Measurements from ENCODE around the gene DPP9. TPM values are rescaled to one million over a fixed set of nuclear protein-coding genes. Genes with fewer than 3 reads are reported as not detected.

DPP9 gene
- total and polyA plus RNA-seq, 2 of the 8 experiments (the other 6 are each of a cell fraction or from before 2014, with no cell fraction given), result 11.6 to 40.7 TPM

- H2BK5ac ChIP-seq (ENCODE audit: low read depth, low read length), result peak overlapping the region; percentile 2; the same call in 1 of the 2 replicates
- 4% methylated on average over 24 of the region's 43 CpGs; no CpG with 5 or more reads in 1 of the 2 experiments for WGBS, 2 experiments (ENCODE audit: extremely low coverage in 1 of 2, insufficient coverage in 1 of 2, insufficient read length in 1 of 2, insufficient replicate concordance in 2 of 2, low coverage in 1 of 2, low lambda C conversion rate in 2 of 2, missing lambda C conversion rate in 1 of 2)
- H2BK12ac ChIP-seq (ENCODE audit: low read depth, low read length), result peak overlapping the region; percentile 50; the same call in 1 of the 2 replicates
- peak overlapping the region; percentile 54 for H3K4ac ChIP-seq (replicated peaks; ENCODE audit: insufficient read length, low read depth, low read length)
- FAIRE-seq (no peak), DNase-seq (ENCODE audit: low read depth in 1 of 2, low spot score in 2 of 2) (peak in 1 of 2 experiments; percentile 96)
- CTCF ChIA-PET (ENCODE audit: partially characterized antibody), result interaction anchor here (0.6 to 3.4 kb wide), 46 partner anchors 9 to 284 kb away, joined by 3 to 92 read pairs (median 6); partner anchors contain the start of genes FEM1A, LRG1, PLIN4 and PLIN5
- no peak overlapping the region for H2AK5ac ChIP-seq (ENCODE audit: low read depth, low read length)
- H3K79me1 ChIP-seq (ENCODE audit: low read depth, low read length), result peaks cover 6% of the 10 kb centered on the region; the same call in 1 of the 2 replicates
- peak overlapping the region; percentile 61 for H2BK120ac ChIP-seq (replicated peaks; ENCODE audit: low read depth, low read length)
- H2BK20ac ChIP-seq (ENCODE audit: low read length), result peak overlapping the region; percentile 75; the same call in 1 of the 2 replicates
- H3K79me2 ChIP-seq (ENCODE audit: control insufficient read depth in 1 of 2, insufficient read depth in 2 of 2, low read length in 2 of 2), result no peaks in the 10 kb centered on the region
- POLR2A ChIA-PET (ENCODE audit: partially characterized antibody), result interaction anchor here (0.9 to 2.6 kb wide), 9 partner anchors 19 to 111 kb away, joined by 3 to 8 read pairs (median 3); partner anchors contain the start of gene PLIN5
- H4K5ac ChIP-seq (ENCODE audit: insufficient read length, low read depth, low read length), result no peak overlapping the region
- no peak overlapping the region for H3K14ac ChIP-seq (ENCODE audit: insufficient read length)
- no peaks in the 10 kb centered on the region for H3K9me3 ChIP-seq (ENCODE audit: insufficient read depth in 2 of 2, low read depth in 1 of 2, low read length in 1 of 2)
- H4K91ac ChIP-seq (replicated peaks; ENCODE audit: insufficient read length, low read length), result no peak overlapping the region
- peak overlapping the region in 1 of 4 experiments; percentile 13; a peak in 4 of 7 replicates for H3K9ac ChIP-seq (replicated peaks in 1 of 4; ENCODE audit: extremely low read depth in 1 of 4, low read depth in 3 of 4, low read length in 3 of 4)
- peak overlapping the region; percentile 10 for H3K56ac ChIP-seq (replicated peaks; ENCODE audit: insufficient read length, low read depth, low read length)
- H4K8ac ChIP-seq (ENCODE audit: extremely low read depth, insufficient read depth, low read length), result peak overlapping the region; percentile 90
- H3K27ac ChIP-seq (ENCODE audit: low read depth, low read length), result no peak overlapping the region
- peak overlapping the region; percentile 39 to 79 (median 70) for H3K4me3 ChIP-seq (ENCODE audit: extremely low read depth in 1 of 4, insufficient read depth in 2 of 4, low read depth in 3 of 4, low read length in 4 of 4)
- peak overlapping the region; percentile 90 for H3K18ac ChIP-seq (ENCODE audit: extremely low read depth, low read length)
- peak overlapping the region; percentile 30 to 87 for H3K4me2 ChIP-seq (ENCODE audit: insufficient read depth in 1 of 2, low read depth in 2 of 2, low read length in 2 of 2)
- H2AFZ ChIP-seq (ENCODE audit: low read length), result peak overlapping the region; percentile 82; the same call in 1 of the 2 replicates
- peaks cover 11% of the 10 kb centered on the region; the same call in 1 of the 2 replicates for H3K23me2 ChIP-seq (ENCODE audit: low read depth, low read length)
- H3K23ac ChIP-seq (ENCODE audit: insufficient read length), result no peak overlapping the region
- H3K4me1 ChIP-seq (replicated peaks in 1 of 4; ENCODE audit: control insufficient read depth in 3 of 4, insufficient read depth in 4 of 4, low read length in 3 of 4), result peaks cover 0 to 10% (median 6%) of the 10 kb centered on the region in 4 experiments; a peak in 3 of 7 replicates
- H3K27me3 ChIP-seq (replicated peaks in 1 of 4; ENCODE audit: control insufficient read depth in 3 of 4, extremely low read depth in 1 of 4, insufficient read depth in 3 of 4, low read length in 3 of 4), result peaks cover 0 to 13% (median 11%) of the 10 kb centered on the region in 4 experiments; a peak in 5 of 7 replicates
- H4K20me1 ChIP-seq (replicated peaks in 1 of 2; ENCODE audit: control insufficient read depth in 1 of 2, insufficient read depth in 2 of 2, low read length in 2 of 2), result peaks cover 0 to 2% of the 10 kb centered on the region in 2 experiments
- no peaks in the 10 kb centered on the region for H3K36me3 ChIP-seq (ENCODE audit: control insufficient read depth in 2 of 4, insufficient read depth in 4 of 4, low read length in 3 of 4)
- H2BK15ac ChIP-seq (ENCODE audit: low read length), result no peak overlapping the region; the same call in 1 of the 2 replicates
- TF ChIP-seq SIX5 (IDR thresholded peaks at IDR 0.05; ENCODE audit: low read depth, low read length) (no peak), SIN3A (conservative IDR thresholded peaks at IDR 0.05 in 1 of 2, IDR thresholded peaks at IDR 0.05 in 1 of 2; ENCODE audit: low read depth in 1 of 2, low read length in 2 of 2) (no peak), TBP (IDR thresholded peaks at IDR 0.05; ENCODE audit: low read depth, low read length) (no peak), ASH2L (IDR thresholded peaks at IDR 0.05; ENCODE audit: low read length) (peak; percentile 47), RBBP5 (IDR thresholded peaks at IDR 0.05; ENCODE audit: borderline replicate concordance, low read depth, low read length) (no peak), HDAC6 (IDR thresholded peaks at IDR 0.05; ENCODE audit: low read depth, low read length) (no peak), EZH2 (IDR thresholded peaks at IDR 0.05; ENCODE audit: low read depth, low read length, severe bottlenecking) (no peak), E2F6 (IDR thresholded peaks at IDR 0.05) (0 out of 2 replicates have a peak, but pooled peaks have one; percentile 12), GTF2F1 (IDR thresholded peaks at IDR 0.05; ENCODE audit: borderline replicate concordance, low read depth, low read length) (no peak), POLR2A (IDR thresholded peaks at IDR 0.05; ENCODE audit: control extremely low read depth in 1 of 2, low read depth in 2 of 2, low read length in 2 of 2) (no peak)
These were observed 87.4 kb downstream of the DPP9 start for GRCh38 chr19:4636151-4636717.
